NCI-H2171 treated with DMSO at 0.1 percent for 48 hours (cell line): ENCODE results near the gene ZBTB16.

Experiments used
- DNase-seq: peaks from one replicate; lab custom pipeline; 2025; lab: John Stamatoyannopoulos, UW

ZBTB16 gene

DNA sequence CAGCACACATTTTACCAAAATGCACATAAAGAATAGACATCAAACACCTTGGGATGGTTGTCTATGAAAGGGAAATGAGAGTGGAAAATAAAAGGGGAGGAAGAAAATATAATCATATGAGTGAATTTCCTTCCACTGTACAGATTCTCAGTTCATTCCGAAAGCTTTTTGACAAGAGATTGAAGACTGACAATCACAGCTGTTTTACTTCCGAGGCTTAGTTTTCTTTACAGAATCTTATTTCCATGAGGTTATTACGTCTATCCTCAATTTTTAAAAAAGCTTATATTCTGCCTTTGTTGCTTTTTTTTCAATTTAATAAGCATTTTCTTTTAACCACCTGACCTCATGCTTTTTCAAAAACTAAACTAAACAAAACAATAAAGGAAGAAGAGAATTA lies 223.9 kb downstream of the ZBTB16 start:
- no peak for DNase-seq

DNA sequence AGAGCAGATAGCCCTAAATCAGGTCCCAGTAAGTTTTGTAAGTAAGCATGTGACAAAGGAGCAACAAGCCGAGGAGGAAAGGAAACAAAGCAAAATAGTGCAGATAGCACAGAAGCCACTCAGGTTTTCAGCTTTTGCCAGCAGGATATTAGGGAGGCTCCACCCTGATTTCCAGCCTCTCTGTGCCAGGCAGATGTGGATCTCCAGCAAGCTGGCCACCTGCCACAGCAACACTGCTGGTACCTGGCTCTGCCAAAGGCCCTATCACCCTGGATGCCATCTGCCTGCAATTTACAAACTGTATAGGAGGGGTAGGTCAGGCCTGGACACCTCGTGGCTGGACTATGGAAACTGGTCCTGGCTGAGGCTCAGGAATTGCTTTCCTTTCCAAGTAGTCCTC lies 224.5 kb downstream of the ZBTB16 start:
- DNase-seq = peak; percentile 84

DNA sequence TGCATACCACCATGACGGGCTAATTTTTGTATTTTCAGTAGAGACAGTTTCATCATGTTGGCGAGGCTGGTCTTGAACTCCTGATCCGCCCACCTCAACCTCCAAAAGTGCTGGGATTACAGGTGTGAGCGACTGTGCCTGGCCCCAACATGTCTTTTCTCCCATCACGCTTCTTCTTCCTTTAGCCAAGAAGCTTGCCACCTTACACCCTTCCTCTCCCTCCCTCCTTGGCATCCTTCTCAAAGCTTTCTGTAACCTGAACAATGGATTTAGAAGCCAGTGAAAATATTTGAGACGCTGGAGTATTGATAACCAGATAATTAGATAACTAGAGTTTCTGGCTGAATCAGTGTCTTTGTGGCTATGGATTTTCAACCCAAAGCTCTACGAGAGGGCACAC lies 225.4 kb downstream of the ZBTB16 start:
- no peak for DNase-seq

DNA sequence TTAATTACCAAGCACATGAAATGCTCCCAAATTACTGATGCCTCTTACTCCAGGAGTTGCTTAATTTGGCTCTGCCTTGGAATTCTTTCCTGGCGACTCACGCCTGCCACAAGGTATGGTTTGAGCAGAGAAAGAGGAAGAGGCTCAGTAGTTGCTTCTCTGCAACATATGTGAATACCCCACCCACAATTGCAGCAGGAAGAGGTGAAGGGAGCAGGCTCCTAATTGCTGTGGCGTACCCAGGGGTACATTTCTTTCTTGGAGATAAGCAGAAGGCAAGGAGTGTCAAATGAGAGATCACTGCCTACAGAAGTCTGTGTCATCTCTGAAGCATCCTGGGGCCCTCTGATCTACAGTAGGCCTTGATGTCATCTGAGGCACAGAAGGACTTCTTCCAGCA lies 226.1 kb downstream of the ZBTB16 start:
- no peak for DNase-seq

DNA sequence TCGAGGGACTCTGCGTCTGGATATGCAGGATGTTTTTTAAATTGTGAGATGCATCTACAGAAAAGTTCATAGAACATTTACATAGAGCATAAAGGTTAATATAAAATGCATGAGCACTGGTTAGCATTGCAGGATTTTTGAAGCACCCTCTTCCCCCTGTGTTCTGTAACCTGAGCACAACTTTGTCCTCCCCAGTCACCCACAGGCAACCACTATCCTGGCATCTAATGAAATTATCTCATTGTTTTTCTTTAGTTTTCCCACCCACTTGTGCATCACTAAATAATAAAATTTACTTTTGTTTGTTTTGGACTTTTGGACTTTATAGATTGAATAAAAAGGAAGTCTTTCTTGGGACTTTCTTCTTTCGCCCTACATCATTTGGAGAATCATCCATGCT lies 226.7 kb downstream of the ZBTB16 start:
- DNase-seq = no peak

DNA sequence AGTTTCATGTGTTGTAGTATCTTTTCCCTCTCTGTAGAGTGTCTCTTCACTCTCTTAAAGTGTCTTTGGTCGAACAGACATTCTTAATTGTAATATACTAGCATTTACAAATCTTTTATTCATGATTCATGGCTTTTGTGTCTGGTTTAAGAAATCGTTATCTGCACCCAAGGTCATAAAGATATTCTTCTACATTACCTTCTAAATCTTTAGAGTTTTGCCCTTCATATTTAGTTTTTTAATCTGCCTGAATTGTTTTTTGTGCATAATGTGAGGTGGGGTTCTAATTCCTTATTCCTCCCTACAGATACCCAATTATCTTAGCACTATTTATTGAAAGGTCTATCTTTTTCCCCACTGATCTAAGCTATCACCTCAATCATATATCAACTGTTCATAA lies 227.6 kb downstream of the ZBTB16 start:
- no peak for DNase-seq

DNA sequence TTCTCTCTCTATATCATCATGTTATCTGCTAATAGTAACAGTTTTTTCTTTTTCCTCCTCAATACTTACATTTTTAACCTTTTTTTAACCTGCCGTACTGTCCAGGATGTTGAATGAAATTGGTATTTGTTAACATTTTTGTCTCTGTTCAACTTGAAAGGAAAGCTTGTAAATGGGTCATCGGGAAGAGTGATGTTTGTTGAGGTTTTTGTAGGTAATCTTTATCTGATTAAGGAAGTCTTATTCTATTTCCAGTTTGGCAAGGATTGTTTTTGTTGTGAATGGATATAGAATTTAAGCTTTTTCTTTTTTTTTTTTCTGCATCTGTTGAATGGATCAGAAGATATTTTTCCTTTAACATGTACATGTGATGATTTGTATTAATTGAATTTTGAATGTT lies 228.6 kb downstream of the ZBTB16 start:
- DNase-seq = no peak

DNA sequence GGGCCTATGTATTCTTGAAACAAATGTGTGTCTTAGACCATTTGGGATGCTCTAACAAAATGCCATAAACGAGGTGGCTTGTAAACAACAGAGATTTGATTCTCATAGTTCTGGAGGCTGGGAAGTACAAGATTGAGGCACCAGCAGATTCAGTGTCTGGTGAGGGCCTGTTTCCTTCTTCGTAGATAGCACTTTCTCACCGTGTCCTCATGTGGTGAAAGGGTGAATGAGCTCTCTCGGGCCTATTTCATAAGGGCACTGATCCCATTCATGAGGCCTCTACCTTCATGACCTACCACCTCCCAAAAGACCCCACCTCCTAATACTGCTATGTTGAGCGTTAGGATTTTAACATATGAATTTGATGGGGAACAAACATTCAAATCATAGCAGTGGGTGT lies 230.3 kb downstream of the ZBTB16 start:
- no peak for DNase-seq

DNA sequence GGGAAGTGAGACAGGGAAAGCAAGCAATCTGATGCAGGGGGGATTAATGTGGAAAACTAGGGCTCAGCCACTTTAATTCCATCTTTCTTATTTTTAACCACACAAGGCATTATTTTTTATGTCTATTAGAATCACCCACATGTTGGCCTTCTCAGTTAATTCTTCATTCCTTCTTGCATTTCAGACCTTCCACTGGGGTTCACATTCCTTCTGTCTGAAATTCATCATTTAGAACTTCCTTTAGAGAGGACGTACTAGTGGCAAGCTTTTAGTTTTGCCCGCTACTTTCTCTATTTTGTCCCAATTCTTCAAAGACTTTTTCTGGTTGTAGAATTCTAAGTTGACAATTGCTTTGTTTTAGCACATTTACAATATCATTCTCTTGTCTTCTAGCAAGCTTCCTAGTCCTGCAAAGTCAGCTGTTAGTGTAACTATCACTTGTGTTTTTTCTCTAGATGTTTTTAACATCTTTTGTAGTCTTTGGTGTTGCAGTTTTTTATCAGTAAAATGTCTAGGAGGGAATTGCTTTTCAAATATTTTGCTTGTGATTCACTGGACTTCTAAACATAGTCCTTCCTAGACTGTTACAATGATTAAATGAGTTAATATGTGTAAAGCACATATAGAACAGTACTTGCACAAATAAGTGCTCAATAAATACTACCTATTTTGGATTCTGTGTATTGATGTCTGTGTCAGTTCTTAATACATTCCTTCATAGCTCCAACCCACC lies 231.2 kb downstream of the ZBTB16 start:
- no peak for DNase-seq

DNA sequence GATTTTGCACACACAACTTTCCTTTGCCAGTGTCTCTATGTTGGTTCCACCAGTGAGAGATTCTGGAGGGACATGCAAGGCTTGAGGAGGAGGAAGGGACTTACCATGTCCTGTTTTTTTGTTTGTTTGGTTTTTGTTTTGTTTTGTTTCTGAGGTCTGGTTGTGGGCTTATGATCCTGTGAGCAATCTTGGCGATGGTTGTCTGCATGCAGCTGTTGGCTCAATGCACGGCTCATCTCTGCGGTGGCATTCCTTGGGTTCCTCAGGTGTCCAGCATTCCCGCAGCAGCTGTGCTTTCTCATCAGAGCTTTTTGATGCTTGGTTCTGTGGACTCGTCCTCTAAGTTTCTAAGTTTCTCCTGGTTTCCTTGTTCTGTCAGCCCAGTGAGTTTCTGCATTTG lies 231.9 kb downstream of the ZBTB16 start:
- DNase-seq = no peak

DNA sequence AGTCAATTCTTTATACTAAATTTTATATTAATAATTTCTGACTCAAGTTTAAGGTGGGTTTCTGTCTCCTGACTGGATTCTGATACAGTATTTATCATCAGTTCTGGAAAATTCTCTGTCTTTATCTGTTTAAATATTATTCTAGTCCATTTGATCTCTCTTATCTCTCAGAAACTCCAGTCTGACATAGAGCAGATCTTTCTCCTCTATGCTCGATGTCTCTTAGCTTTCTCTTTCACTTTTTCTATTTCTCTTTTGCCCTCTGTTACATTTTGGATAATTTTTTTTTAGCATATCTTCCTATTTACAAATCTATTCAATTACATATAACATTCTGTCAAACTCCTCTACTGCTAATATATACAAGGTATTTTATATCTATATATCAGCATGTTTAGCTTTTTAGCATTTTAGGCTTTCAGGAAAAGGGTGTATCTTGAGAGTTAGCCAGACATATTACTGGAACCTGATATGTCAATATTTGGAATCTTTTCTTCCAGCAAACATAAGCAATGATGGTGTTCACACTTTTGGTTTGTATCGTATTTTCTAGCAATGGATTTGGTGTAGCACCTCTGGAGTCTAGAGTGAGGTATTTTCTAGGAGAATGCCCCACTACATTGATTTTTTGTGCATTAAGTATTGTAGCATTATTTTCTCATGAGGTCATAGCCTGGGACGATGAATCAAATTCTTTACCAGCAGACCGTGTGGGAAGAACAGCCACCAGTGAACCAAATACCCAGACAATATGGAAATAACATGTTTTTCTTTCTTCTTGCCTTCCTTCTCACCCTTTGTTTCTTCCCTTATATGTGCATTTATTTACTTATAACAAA lies 232.6 kb downstream of the ZBTB16 start:
- no peak for DNase-seq

DNA sequence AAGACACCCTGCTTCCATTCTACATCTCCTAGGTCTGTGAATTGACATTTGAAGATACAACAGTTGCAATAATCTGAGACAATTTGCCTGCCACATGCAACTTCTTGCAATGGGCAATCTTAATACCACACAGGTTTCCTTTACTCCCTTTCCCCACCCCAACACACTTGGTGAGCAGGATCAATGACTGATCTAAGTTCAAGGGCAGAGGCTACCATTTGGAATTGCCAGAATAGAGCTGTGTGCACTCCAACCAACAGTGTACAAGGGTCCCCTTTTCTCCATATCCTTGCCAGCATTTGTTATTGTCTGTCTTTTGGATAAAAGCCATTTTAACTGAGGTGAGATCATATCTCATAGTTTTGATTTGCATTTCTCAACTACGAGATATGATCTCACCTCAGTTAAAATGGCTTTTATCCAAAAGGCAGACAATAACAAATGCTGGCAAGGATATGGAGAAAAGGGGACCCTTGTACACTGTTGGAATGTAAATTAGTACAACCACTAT lies 233.7 kb downstream of the ZBTB16 start:
- DNase-seq = no peak

DNA sequence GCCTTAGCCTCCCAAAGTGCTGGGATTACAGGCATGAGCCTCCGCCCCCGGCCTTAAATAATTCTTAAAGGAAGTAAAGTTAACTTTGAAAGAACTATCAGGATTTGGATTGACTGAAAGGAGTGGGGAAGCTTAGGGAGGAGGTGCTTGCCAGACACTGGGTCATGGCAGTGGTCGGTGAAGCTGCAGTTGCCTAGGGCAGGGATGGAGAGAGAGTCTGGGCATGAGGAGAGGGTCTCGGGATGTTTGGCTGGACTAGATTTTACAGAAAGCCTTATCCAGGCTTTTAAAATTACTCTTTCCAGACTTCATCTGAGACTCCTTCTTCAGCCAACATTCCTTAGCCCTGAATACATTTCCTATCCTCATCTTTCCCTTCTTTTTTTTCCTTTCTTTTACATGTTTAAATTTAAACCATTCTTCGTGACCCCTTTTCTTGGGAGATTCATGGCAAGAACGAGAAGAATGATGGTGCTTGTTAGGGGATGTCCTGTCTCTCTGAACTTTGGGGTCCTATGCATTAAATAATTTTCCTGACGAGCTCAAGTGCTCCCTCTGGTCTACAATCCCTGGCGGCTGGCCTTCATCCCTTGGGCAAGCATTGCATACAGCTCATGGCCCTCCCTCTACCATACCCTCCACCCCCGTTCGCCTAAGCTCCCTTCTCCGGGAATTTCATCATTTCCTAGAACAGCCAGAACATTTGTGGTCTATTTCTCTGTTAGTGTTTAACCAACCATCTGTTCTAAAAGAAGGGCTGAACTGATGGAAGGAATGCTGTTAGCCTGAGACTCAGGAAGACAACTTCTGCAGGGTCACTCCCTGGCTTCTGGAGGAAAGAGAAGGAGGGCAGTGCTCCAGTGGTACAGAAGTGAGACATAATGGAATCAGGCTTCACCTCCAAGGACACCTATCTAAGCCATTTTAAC lies 236.4 kb downstream of the ZBTB16 start, which contains the start of gene NNMT:
Gene NNMT (plus strand): TSS at position 724 of the 929 bp plus-strand sequence. CDS start 158 bp downstream, at position 882.
- DNase-seq = no peak

DNA sequence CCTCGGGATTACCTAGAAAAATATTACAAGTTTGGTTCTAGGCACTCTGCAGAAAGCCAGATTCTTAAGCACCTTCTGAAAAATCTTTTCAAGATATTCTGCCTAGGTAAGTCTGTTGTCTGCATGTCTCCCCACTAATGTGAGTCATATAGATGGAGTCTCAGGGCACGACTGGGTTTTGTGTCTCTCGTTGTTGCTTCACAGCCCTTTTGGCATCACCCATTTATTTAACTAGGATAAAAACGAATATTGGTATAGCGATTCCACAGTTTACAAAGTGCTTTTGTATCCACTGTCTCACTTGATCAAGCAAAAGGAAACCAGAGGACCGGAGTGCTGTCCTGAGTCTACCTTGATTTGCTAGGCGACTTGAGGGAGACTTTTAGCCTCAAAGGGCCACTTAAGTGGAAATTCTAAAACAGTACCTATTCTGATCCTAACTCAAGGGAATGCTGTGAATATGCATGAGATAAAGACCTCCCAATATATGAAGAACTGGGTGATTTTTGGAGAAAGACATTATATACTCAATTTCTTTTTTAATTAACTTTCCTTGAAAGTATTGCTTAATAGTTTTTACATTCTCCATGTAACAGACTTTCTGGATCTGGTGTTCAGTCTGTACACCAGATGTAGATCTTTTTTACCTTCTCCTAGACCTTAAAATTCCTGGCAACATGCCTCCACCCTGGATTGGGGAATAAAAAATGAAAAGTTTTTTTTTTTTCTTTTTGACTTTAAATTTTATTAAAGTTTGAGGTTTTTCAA lies 237.3 kb downstream of the ZBTB16 start:
- no peak for DNase-seq

DNA sequence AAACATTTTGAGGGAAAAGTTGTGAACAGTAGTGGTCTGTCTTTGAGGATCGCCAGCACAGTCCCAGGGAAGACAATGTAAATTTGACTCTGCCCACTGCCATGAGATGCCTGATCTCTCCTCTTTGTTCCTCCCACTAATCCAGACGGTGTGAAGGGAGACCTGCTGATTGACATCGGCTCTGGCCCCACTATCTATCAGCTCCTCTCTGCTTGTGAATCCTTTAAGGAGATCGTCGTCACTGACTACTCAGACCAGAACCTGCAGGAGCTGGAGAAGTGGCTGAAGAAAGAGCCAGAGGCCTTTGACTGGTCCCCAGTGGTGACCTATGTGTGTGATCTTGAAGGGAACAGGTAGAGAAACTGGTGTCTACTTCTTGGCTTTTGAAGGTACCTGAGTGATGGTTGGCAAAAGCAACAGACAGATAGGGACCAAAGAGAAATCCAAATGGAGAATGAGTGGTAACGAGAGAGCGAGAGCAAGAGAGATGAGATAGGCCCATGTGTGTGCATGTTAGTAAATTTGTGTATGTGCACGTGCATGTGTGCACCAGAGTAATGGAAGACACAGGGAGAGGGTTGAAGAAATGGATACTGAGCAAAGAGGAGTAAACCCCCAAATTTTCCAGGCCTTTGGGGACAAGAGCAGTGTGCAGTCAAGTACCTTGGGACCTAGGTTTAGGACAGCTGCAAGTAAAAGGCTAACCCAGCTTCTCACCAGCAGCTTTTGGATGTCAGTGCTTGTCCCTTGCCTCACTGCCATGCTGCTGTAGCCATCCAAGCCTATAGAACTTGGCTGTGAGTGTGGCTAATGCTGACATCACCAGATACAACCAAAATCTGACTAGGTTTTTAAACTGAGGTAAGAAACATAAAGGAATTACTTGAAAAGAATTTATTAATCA lies 238.5 kb downstream of the ZBTB16 start:
- no peak for DNase-seq

DNA sequence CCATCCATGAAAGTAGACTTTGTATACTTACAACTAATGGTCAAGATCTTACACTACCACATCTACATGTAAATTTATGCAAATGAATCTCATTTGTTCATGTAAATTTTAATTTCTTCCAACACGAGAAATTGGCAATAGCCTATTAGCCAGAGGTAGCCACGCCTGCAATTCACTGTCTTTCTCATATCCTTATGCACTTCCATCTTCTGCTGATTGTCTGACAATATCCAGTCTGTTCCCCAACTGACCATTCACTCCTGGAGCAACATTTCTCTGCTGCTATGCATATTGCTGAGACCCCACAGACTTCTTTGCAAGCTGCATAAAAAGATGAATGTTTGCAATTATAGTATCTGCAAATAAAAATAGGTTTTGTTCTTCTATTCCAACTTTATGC lies 239.2 kb downstream of the ZBTB16 start:
- no peak for DNase-seq
